ENCODE measurements around the gene BRD4. TPM values are rescaled to one million over a fixed set of nuclear protein-coding genes. Genes with fewer than 3 reads are reported as not detected.
"Not testable (repeated sequence)": the region's sequence is repeated elsewhere in the genome, so short reads cannot be mapped to it uniquely, and the experiment has no call there.

The BRD4 gene
- total and polyA plus RNA-seq, 11 donors = 31.1 to 78.9 (median 61.8) TPM

DNA sequence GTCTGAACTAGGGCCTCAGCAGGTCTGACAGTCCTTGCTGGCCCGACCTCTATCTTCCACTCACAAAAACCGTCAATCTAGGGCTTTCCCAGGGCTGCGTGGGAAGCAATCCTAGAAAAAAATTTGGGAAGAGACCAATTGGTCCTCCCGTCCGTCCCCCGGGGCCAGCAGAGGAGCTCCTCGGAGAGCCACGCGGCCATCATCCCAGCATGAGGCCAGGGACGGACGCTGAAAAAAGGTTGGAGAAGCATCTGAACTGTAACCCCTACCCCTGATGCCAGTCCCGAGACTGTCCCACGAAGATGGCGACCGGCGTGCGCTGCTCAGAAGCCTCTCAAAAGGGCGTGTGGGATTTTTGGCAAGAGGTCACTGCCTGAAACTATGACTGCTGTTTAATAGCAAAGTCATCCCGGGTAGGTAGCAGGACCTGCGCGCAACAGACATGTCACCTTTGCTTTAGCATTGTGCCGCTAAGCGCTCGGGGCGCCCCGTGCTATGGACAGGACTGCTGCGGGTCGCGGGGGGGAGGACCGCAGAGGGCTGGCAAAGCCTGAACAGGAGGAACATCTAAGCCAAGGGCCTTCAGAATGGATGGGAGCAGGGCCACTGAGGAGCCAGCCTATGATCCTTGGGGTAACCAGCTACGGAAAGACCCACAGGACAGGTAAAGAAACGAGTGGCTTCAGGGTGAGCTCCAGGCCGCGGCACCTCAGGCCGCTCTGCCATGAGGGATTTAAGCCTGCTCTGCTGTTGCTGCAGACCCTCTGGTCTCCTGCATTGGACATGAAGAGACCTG, 36.7 kb upstream of the BRD4 start:
- TF ChIP-seq POLR2A (IDR thresholded peaks at IDR 0.05) (no peak), CTCF (IDR thresholded peaks at IDR 0.05) (no peak)
- no peak overlapping the region for H3K4me3 ChIP-seq
- no peaks in the 10 kb centered on the region for H3K9me3 ChIP-seq
- H3K4me1 ChIP-seq = peaks cover 6 to 48% (median 21%) of the 10 kb centered on the region in 12 donors
- 88 to 93% (median 90%) methylated on average over 34 to 35 of the region's 35 CpGs for WGBS, 4 donors
- H3K27me3 ChIP-seq = no peaks in the 10 kb centered on the region
- DNase-seq (peak in 1 of 5 donors; percentile 51), ATAC-seq (peak in 1 of 4 donors; percentile 8)
- intact Hi-C loops (cut with DNase I) = no loop called here
- H3K27ac ChIP-seq = peak overlapping the region in 3 of 12 donors; percentile 60 to 77 (median 74)
- H3K36me3 ChIP-seq = peaks cover 10 to 100% (median 87%) of the 10 kb centered on the region in 9 donors

GRCh38 chr19:15368051-15368632, 35.8 kb upstream of the BRD4 start:
- 93 to 96% (median 95%) methylated on average over 24 of the region's 24 CpGs for WGBS, 4 donors
- H3K36me3 ChIP-seq = peaks cover 10 to 92% (median 86%) of the 10 kb centered on the region in 9 donors
- H3K27ac ChIP-seq = peak overlapping the region in 11 of 12 donors; percentile 30 to 79 (median 60)
- H3K4me1 ChIP-seq = peaks cover 0 to 40% (median 13%) of the 10 kb centered on the region in 12 donors
- ATAC-seq (no peak), DNase-seq (no peak)
- TF ChIP-seq CTCF (IDR thresholded peaks at IDR 0.05) = no peak
- TF ChIP-seq POLR2A (IDR thresholded peaks at IDR 0.05) = no peak
- intact Hi-C loops (cut with DNase I) = no loop called here
- H3K4me3 ChIP-seq = no peak overlapping the region
- no peaks in the 10 kb centered on the region for H3K9me3 ChIP-seq
- H3K27me3 ChIP-seq = no peaks in the 10 kb centered on the region

DNA sequence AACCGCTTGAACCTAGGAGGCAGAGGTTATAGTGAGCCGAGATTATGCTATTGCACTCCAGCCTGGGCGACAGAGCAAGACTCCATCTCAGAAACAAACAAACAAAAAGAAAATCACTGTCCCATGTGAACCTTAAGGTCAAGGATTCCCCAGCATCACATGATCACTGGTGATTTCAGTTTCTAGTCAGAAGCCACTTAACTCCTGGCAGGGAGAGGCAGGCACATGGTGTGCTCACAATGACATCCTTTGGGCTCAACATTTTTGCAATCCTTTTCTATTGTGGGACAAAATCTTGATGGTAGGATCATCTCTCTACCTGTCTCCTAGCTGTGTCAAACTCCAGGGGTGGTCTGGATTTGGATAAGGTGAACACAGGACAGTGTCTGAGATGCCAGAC, 35.1 kb upstream of the BRD4 start:
- no peak overlapping the region for H3K4me3 ChIP-seq
- DNase-seq = no peak
- 41 to 71% (median 62%) methylated on average over 3 of the region's 3 CpGs for WGBS, 4 donors
- no peaks in the 10 kb centered on the region for H3K9me3 ChIP-seq
- peak overlapping the region; percentile 36 to 79 (median 63) for H3K27ac ChIP-seq
- intact Hi-C loops (cut with DNase I) = no loop called here
- ATAC-seq = peak; percentile 67 to 84 (median 80)
- H3K27me3 ChIP-seq = no peaks in the 10 kb centered on the region
- H3K4me1 ChIP-seq = peaks cover 0 to 35% (median 11%) of the 10 kb centered on the region in 12 donors
- TF ChIP-seq CTCF (IDR thresholded peaks at IDR 0.05) = no peak
- TF ChIP-seq POLR2A (IDR thresholded peaks at IDR 0.05) = no peak
- peaks cover 10 to 85% (median 79%) of the 10 kb centered on the region in 9 donors for H3K36me3 ChIP-seq

GRCh38 chr19:15365264-15365663, 32.9 kb upstream of the BRD4 start:
- peaks cover 10 to 83% (median 78%) of the 10 kb centered on the region in 9 donors for H3K36me3 ChIP-seq
- intact Hi-C loops (cut with DNase I) = no loop called here

DNA sequence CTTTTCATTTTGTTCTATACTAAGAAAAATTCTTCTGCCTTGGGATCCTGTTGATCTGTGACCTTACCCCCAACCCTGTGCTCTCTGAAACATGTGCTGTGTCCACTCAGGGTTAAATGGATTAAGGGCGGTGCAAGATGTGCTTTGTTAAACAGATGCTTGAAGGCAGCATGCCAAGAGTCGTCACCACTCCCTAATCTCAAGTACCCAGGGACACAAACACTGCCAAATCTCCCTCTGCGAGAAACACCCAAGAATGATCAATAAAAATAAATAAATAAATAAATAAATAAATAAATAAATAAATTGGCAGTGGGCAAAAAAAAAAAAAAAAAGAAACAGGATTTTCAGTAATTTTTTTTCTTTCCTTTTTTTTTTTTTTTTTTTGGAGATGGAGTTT, 31.5 kb upstream of the BRD4 start:
- H3K27me3 ChIP-seq; H3K27ac ChIP-seq; H3K4me3 ChIP-seq; ATAC-seq; H3K9me3 ChIP-seq; DNase-seq; intact Hi-C loops (cut with DNase I): not testable (repeated sequence)
- peaks cover 4 to 82% (median 78%) of the 10 kb centered on the region in 9 donors for H3K36me3 ChIP-seq
- WGBS, 4 donors = 28 to 37% (median 34%) methylated on average over 3 of the region's 3 CpGs
- peaks cover 0 to 24% (median 10%) of the 10 kb centered on the region in 12 donors for H3K4me1 ChIP-seq

More at GRCh38 chr19:15365264-15365663, 32.9 kb upstream of the BRD4 start:
- no peaks in the 10 kb centered on the region for H3K9me3 ChIP-seq
- H3K27ac ChIP-seq = no peak overlapping the region
- no peak overlapping the region for H3K4me3 ChIP-seq
- H3K27me3 ChIP-seq = no peaks in the 10 kb centered on the region
- WGBS, 4 donors = 90 to 96% (median 93%) methylated on average over 6 of the region's 6 CpGs
- TF ChIP-seq POLR2A (IDR thresholded peaks at IDR 0.05) = no peak
- TF ChIP-seq CTCF (IDR thresholded peaks at IDR 0.05) = no peak
- ATAC-seq = peak in 1 of 4 donors; percentile 5
- no peak for DNase-seq
- peaks cover 0 to 24% (median 10%) of the 10 kb centered on the region in 12 donors for H3K4me1 ChIP-seq

DNA sequence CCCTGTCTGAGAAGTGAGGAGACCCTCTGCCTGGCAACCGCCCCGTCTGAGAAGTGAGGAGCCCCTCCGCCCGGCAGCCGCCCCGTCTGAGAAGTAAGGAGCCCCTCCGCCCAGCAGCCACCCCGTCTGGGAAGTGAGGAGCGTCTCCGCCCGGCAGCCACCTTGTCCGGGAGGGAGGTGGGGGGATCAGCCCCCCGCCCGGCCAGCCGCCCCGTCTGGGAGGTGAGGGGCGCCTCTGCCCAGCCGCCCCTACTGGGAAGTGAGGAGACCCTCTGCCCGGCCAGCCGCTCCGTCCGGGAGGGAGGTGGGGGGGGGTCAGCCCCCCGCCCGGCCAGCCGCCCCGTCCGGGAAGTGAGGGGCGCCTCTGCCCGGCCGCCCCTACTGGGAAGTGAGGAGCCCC, 30.7 kb upstream of the BRD4 start:
- H3K9me3 ChIP-seq; intact Hi-C loops (cut with DNase I); H3K27ac ChIP-seq; ATAC-seq; H3K4me3 ChIP-seq; H3K27me3 ChIP-seq; DNase-seq: not testable (repeated sequence)
- H3K4me1 ChIP-seq = peaks cover 0 to 20% (median 6%) of the 10 kb centered on the region in 12 donors
- peaks cover 4 to 82% (median 78%) of the 10 kb centered on the region in 9 donors for H3K36me3 ChIP-seq
- WGBS, 4 donors = 92 to 96% (median 96%) methylated on average over 2 to 28 of the region's 30 CpGs; no CpG with 5 or more reads in 1 of the 4 donors
